HCT116 (cell line): ENCODE measurements around the gene ARMH3. TPM values are rescaled to one million over a fixed set of nuclear protein-coding genes. Genes with fewer than 3 reads are reported as not detected.

ENCODE experiments used
- ATAC-seq: fragments of 200-7000 bp; cut with Tn5 transposase; 2 replicates; pipeline ENCODE4 v1.9.1; 2020; ENCODE audit warnings: mild to moderate bottlenecking, moderate library complexity
- BruUV-seq: library from RNA; stranded (reverse); fragments of 400-500 nt; replicated peaks from 2 replicates; lab custom pipeline; 2021; lab: Mats Ljungman, UMichigan
- CTCF ChIA-PET: fragments of 300-600 bp; sonication (Branson Sonifier 250); formaldehyde crosslinking; loops from one replicate; lab custom pipeline; 2021; ENCODE audit warnings: antibody characterized with exemption; lab: Charles Lee
- POLR2A ChIA-PET: fragments of 300-600, 350-600 bp; sonication (Branson Sonifier 250); formaldehyde crosslinking; loops from one replicate; lab custom pipeline; 2021; ENCODE audit warnings: antibody characterized with exemption; lab: Charles Lee
- RAD21 ChIA-PET, 2 experiments: fragments of 300-600 bp; sonication (Branson Sonifier 250); formaldehyde crosslinking; loops; one replicate each; lab custom pipeline; 2023; ENCODE audit warnings: low total read pairs in 2 of 2; ENCODE audit not compliant: uncharacterized antibody in 2 of 2, unreplicated experiment in 2 of 2, low non-redundant PET in 1 of 2; lab: Charles Lee
- DNase-seq: peaks from one replicate; pipeline ENCODE4 v3.0.0-alpha.2; 2010; ENCODE audit warnings: low read depth, low spot score
- H2AFZ ChIP-seq: fragments of 200-600 bp; shearing (Covaris generic), sonication (generic); 2 replicates; pipeline ENCODE4 v1.6.1; 2017; ENCODE audit warnings: low read depth, mixed run types, mixed read lengths, antibody characterized with exemption, low read length; ENCODE audit not compliant: poor library complexity, severe bottlenecking
- H3K27ac ChIP-seq: 2 replicates; pipeline ENCODE4 v1.5.1; 2012; ENCODE audit warnings: low read depth, low read length
- H3K27me3 ChIP-seq: fragments of 200-600 bp; sonication (generic); 2 replicates; pipeline ENCODE4 v1.6.1; 2016; ENCODE audit warnings: mixed run types, low read length, mixed read lengths; ENCODE audit not compliant: insufficient read depth
- H3K36me3 ChIP-seq, 2 experiments: fragments of 200-500 bp in 1 of 2; fragments of 200-600 bp in 1 of 2; sonication (Bioruptor generic) in 1 of 2; sonication (generic) in 1 of 2; 2 replicates each; pipeline versions ENCODE4 v1.5.1 to v1.6.1; 2014 to 2016; ENCODE audit warnings: low read length in 2 of 2, inconsistent platforms in 1 of 2, mixed read lengths in 1 of 2, mixed run types in 1 of 2; ENCODE audit not compliant: insufficient read depth in 2 of 2, control insufficient read depth in 1 of 2
- H3K4me1 ChIP-seq, 2 experiments: fragments of 200-600 bp in 1 of 2; sonication (generic) in 1 of 2; 2 replicates each; pipeline versions ENCODE4 v1.5.1 to v1.6.1; 2012 to 2017; ENCODE audit warnings: low read length in 2 of 2, inconsistent platforms in 1 of 2, mild to moderate bottlenecking in 1 of 2, mixed read lengths in 1 of 2, mixed run types in 1 of 2, moderate library complexity in 1 of 2; ENCODE audit not compliant: insufficient read depth in 2 of 2, control insufficient read depth in 1 of 2
- H3K4me2 ChIP-seq: fragments of 200-600 bp; sonication (generic); 2 replicates; pipeline ENCODE4 v1.6.1; 2017; ENCODE audit warnings: mixed run types, low read length, mixed read lengths
- H3K4me3 ChIP-seq, 2 experiments: fragments of 200-600 bp in 1 of 2; sonication (generic) in 1 of 2; replicated peaks in 1 of 2; 2 replicates each; pipeline ENCODE4 v1.5.1; 2011 to 2016; ENCODE audit warnings: low read length in 2 of 2, control low read depth in 1 of 2, low read depth in 1 of 2, mild to moderate bottlenecking in 1 of 2, mixed read lengths in 1 of 2, mixed run types in 1 of 2
- H3K79me2 ChIP-seq: fragments of 200-600 bp; sonication (generic); 2 replicates; pipeline ENCODE4 v1.6.1; 2017; ENCODE audit warnings: mild to moderate bottlenecking, mixed run types, low read length, moderate library complexity, mixed read lengths; ENCODE audit not compliant: insufficient read depth
- H3K9ac ChIP-seq: fragments of 200-600 bp; sonication (generic); 2 replicates; pipeline ENCODE4 v1.6.1; 2016; ENCODE audit warnings: low read length, mixed read lengths
- H3K9me2 ChIP-seq: fragments of 200-600 bp; sonication (generic), shearing (Covaris generic); 2 replicates; pipeline ENCODE4 v1.6.1; 2017; ENCODE audit warnings: mixed run types, mild to moderate bottlenecking, moderate library complexity; ENCODE audit not compliant: insufficient read depth
- H3K9me3 ChIP-seq, 2 experiments: fragments of 200-500 bp in 1 of 2; fragments of 200-600 bp in 1 of 2; sonication (Bioruptor generic) in 1 of 2; sonication (generic) in 1 of 2; 2 replicates each; pipeline ENCODE4 v1.6.1; 2014 to 2017; ENCODE audit warnings: low read length in 2 of 2, mixed read lengths in 2 of 2, inconsistent platforms in 1 of 2, low read depth in 1 of 2, mild to moderate bottlenecking in 1 of 2, mixed run types in 1 of 2, moderate library complexity in 1 of 2; ENCODE audit not compliant: control insufficient read depth in 1 of 2, insufficient read depth in 1 of 2
- H4K20me1 ChIP-seq: fragments of 200-600 bp; sonication (generic), shearing (Covaris generic); 2 replicates; pipeline ENCODE4 v1.6.1; 2017; ENCODE audit warnings: mixed run types, mild to moderate bottlenecking, moderate library complexity; ENCODE audit not compliant: insufficient read depth
- EGR1 ChIP-seq: IDR thresholded peaks from 2 replicates; pipeline ENCODE4 v1.6.1; 2012; ENCODE audit warnings: low read depth
- FOSL1 ChIP-seq: IDR thresholded peaks from 2 replicates; pipeline ENCODE4 v1.6.1; 2012; ENCODE audit warnings: low read depth
- intact Hi-C: fragments of 100-400 bp; cut with micrococcal nuclease; formaldehyde crosslinking; loops from 2 replicates; pipeline ENCODE4 v1.10.0; 2022
- total RNA-seq: library from RNA; stranded (reverse); gene quantifications from one replicate; pipeline ENCODE4 v1.2.1, GENCODE V29; 2021; ENCODE audit not compliant: unreplicated experiment
- TF ChIP-seq, protein P1 (sequence below), 3 experiments: fragments of 200-600 bp in 1 of 3; sonication (generic) in 1 of 3; IDR thresholded peaks in 2 of 3; conservative IDR thresholded peaks in 1 of 3; 2 replicates each; pipeline ENCODE4 v1.5.1; 2012 to 2017; ENCODE audit warnings: low read depth in 2 of 3, low read length in 2 of 3, antibody characterized with exemption in 1 of 3, borderline replicate concordance in 1 of 3, control low read depth in 1 of 3, mild to moderate bottlenecking in 1 of 3, mixed read lengths in 1 of 3, mixed run types in 1 of 3, moderate library complexity in 1 of 3; ENCODE audit not compliant: insufficient read depth in 1 of 3

Gene ARMH3
- total RNA-seq, 1 experiment from 2014 or later: 30.4 TPM

DNA sequence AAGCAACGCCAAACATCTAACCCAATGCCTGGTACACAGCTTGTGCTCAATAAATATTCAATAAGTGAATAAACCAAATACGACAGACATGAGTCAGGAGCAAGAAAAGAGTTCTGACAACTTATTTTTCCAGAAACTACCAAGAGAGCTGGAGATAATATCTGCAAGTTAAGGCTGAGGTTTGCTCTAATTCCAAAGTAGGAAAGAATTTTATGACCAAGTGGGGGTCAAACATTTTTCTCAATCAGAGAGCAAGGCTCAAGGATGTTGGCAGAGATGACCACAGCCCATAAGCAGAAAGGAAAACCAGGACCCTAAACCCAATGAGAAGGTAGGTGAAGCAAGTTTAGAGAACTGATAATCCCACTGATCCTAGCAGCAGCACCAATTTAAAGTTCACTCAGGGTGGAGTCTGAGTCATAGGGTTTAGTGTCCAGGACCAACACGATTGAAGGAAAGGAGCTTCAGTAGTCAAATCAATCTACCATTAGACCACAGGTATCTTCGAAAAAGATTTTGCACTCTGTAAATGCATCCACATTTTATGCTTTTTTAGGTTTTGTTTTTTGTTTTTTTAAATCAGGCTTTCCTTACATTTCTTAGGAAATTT is 163.1 kb downstream of the ARMH3 start:
- ATAC-seq: no peak
- Histone ChIP-seq H3K4me1 (peaks cover 4 to 18% of the 10 kb centered on the region in 2 experiments; a peak in 3 of 4 replicates), H3K4me3 (no peak overlapping the region), H3K27ac (no peak overlapping the region), H3K9ac (no peak overlapping the region), H3K9me3 (no peaks in the 10 kb centered on the region), H3K36me3 (no peaks in the 10 kb centered on the region), H3K9me2 (no peaks in the 10 kb centered on the region), H4K20me1 (no peaks in the 10 kb centered on the region), H3K4me2 (peak overlapping the region; percentile 22), H3K27me3 (no peaks in the 10 kb centered on the region), H3K79me2 (no peaks in the 10 kb centered on the region), H2AFZ (no peak overlapping the region)
- ChIA-PET RAD21 (no interaction called here), POLR2A (no interaction called here), CTCF (interaction anchor here (1.0 to 8.0 kb wide), 5 partner anchors 18 to 118 kb away, joined by 3 to 92 read pairs (median 3); no protein-coding TSS in a partner anchor)
- DNase-seq: no peak
- no TSS peak for BruUV-seq
- TF ChIP-seq FOSL1: 0 out of 2 replicates have a peak, but pooled peaks have one; percentile 10
- TF ChIP-seq, protein P1, sequence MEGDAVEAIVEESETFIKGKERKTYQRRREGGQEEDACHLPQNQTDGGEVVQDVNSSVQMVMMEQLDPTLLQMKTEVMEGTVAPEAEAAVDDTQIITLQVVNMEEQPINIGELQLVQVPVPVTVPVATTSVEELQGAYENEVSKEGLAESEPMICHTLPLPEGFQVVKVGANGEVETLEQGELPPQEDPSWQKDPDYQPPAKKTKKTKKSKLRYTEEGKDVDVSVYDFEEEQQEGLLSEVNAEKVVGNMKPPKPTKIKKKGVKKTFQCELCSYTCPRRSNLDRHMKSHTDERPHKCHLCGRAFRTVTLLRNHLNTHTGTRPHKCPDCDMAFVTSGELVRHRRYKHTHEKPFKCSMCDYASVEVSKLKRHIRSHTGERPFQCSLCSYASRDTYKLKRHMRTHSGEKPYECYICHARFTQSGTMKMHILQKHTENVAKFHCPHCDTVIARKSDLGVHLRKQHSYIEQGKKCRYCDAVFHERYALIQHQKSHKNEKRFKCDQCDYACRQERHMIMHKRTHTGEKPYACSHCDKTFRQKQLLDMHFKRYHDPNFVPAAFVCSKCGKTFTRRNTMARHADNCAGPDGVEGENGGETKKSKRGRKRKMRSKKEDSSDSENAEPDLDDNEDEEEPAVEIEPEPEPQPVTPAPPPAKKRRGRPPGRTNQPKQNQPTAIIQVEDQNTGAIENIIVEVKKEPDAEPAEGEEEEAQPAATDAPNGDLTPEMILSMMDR (IDR thresholded peaks at IDR 0.05 in 2 of 3, conservative IDR thresholded peaks at IDR 0.05 in 1 of 3; ENCODE audit: borderline replicate concordance in 1 of 3, insufficient read depth in 1 of 3, low read depth in 2 of 3, low read length in 2 of 3): no peak
- TF ChIP-seq EGR1: no peak
- intact Hi-C loops: no loop called here
